ENCODE measurements around the gene SLC2A8. TPM values are rescaled to one million over a fixed set of nuclear protein-coding genes. Genes with fewer than 3 reads are reported as not detected.

The SLC2A8 gene
- polyA plus RNA-seq, 1 donor (not counting 4 experiments of a cell fraction or from before 2014, with no cell fraction given): 7.1 TPM

- Histone ChIP-seq H3K4me1 (ENCODE audit: control insufficient read depth, extremely low read depth, insufficient read depth, low read length) (peaks cover 11% of the 10 kb centered on the region), H3K36me3 (ENCODE audit: control insufficient read depth in 2 of 2, extremely low read depth in 1 of 2, insufficient read depth in 2 of 2, low read length in 2 of 2) (peaks cover 4 to 5% of the 10 kb centered on the region in 2 experiments), H3K9me3 (ENCODE audit: control insufficient read depth, low read depth, low read length) (no peaks in the 10 kb centered on the region), H3K27ac (ENCODE audit: control insufficient read depth, insufficient read depth, low read length) (no peak overlapping the region), H3K9ac (ENCODE audit: control insufficient read depth, extremely low read depth, insufficient read depth, low read length) (no peak overlapping the region), H3K4me3 (ENCODE audit: control insufficient read depth in 2 of 3, extremely low read depth in 1 of 3, insufficient read depth in 2 of 3, low read depth in 1 of 3, low read length in 3 of 3) (no peak overlapping the region), H3K79me2 (ENCODE audit: control insufficient read depth, insufficient read depth, low read length) (no peaks in the 10 kb centered on the region), H3K9me1 (ENCODE audit: control insufficient read depth, extremely low read depth, insufficient read depth, low read length) (no peaks in the 10 kb centered on the region), H3K27me3 (ENCODE audit: control insufficient read depth, extremely low read depth, insufficient read depth, low read length) (no peaks in the 10 kb centered on the region), H3K4me2 (ENCODE audit: control insufficient read depth, extremely low read depth, insufficient read depth, low read depth, low read length) (peak overlapping the region; percentile 91), H4K20me1 (ENCODE audit: control insufficient read depth, extremely low read depth, insufficient read depth, low read length) (no peaks in the 10 kb centered on the region), H2AFZ (ENCODE audit: control insufficient read depth, low read length) (no peak overlapping the region)
- TF ChIP-seq, protein P1, sequence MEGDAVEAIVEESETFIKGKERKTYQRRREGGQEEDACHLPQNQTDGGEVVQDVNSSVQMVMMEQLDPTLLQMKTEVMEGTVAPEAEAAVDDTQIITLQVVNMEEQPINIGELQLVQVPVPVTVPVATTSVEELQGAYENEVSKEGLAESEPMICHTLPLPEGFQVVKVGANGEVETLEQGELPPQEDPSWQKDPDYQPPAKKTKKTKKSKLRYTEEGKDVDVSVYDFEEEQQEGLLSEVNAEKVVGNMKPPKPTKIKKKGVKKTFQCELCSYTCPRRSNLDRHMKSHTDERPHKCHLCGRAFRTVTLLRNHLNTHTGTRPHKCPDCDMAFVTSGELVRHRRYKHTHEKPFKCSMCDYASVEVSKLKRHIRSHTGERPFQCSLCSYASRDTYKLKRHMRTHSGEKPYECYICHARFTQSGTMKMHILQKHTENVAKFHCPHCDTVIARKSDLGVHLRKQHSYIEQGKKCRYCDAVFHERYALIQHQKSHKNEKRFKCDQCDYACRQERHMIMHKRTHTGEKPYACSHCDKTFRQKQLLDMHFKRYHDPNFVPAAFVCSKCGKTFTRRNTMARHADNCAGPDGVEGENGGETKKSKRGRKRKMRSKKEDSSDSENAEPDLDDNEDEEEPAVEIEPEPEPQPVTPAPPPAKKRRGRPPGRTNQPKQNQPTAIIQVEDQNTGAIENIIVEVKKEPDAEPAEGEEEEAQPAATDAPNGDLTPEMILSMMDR (optimal IDR thresholded peaks at IDR 0.05 in 1 of 3, IDR thresholded peaks at IDR 0.05 in 1 of 3, conservative IDR thresholded peaks at IDR 0.05 in 1 of 3; ENCODE audit: extremely low read depth in 1 of 3, insufficient read depth in 2 of 3, low read length in 3 of 3): no peak
- TF ChIP-seq EZH2 (IDR thresholded peaks at IDR 0.05; ENCODE audit: low read length): no peak
- no peak for FAIRE-seq
- dilution Hi-C loops (cut with MboI; ENCODE audit: extremely low pct_ligation_motif_present, low sequenced_read_pairs): loop anchor here (10.0 kb wide), 1 partner anchor 64 kb away; no protein-coding TSS in a partner anchor
- DNase-seq (ENCODE audit: low read depth, low spot score): no peak
Observed at GRCh38 chr9:127398715-127399400, 1.9 kb downstream of the SLC2A8 start.

GRCh38 chr9:127399736-127400269 lies 2.8 kb downstream of the SLC2A8 start:
- TF ChIP-seq, protein P1 (optimal IDR thresholded peaks at IDR 0.05 in 1 of 3, IDR thresholded peaks at IDR 0.05 in 1 of 3, conservative IDR thresholded peaks at IDR 0.05 in 1 of 3; ENCODE audit: extremely low read depth in 1 of 3, insufficient read depth in 2 of 3, low read length in 3 of 3): no peak
- no peak for TF ChIP-seq EZH2 (IDR thresholded peaks at IDR 0.05; ENCODE audit: low read length)
- Histone ChIP-seq H3K9ac (ENCODE audit: control insufficient read depth, extremely low read depth, insufficient read depth, low read length) (no peak overlapping the region), H3K79me2 (ENCODE audit: control insufficient read depth, insufficient read depth, low read length) (no peaks in the 10 kb centered on the region), H3K9me1 (ENCODE audit: control insufficient read depth, extremely low read depth, insufficient read depth, low read length) (no peaks in the 10 kb centered on the region), H4K20me1 (ENCODE audit: control insufficient read depth, extremely low read depth, insufficient read depth, low read length) (no peaks in the 10 kb centered on the region), H3K27me3 (ENCODE audit: control insufficient read depth, extremely low read depth, insufficient read depth, low read length) (no peaks in the 10 kb centered on the region), H3K4me2 (ENCODE audit: control insufficient read depth, extremely low read depth, insufficient read depth, low read depth, low read length) (no peak overlapping the region), H3K36me3 (ENCODE audit: control insufficient read depth in 2 of 2, extremely low read depth in 1 of 2, insufficient read depth in 2 of 2, low read length in 2 of 2) (peaks cover 4 to 10% of the 10 kb centered on the region in 2 experiments), H2AFZ (ENCODE audit: control insufficient read depth, low read length) (no peak overlapping the region), H3K9me3 (ENCODE audit: control insufficient read depth, low read depth, low read length) (no peaks in the 10 kb centered on the region), H3K27ac (ENCODE audit: control insufficient read depth, insufficient read depth, low read length) (no peak overlapping the region), H3K4me1 (ENCODE audit: control insufficient read depth, extremely low read depth, insufficient read depth, low read length) (peaks cover 11% of the 10 kb centered on the region), H3K4me3 (ENCODE audit: control insufficient read depth in 2 of 3, extremely low read depth in 1 of 3, insufficient read depth in 2 of 3, low read depth in 1 of 3, low read length in 3 of 3) (no peak overlapping the region)
- FAIRE-seq (no peak), DNase-seq (ENCODE audit: low read depth, low spot score) (no peak)
- dilution Hi-C loops (cut with MboI; ENCODE audit: extremely low pct_ligation_motif_present, low sequenced_read_pairs): loop anchor here (10.0 kb wide), 1 partner anchor 65 kb away; no protein-coding TSS in a partner anchor
